Subcutaneous adipose tissue (tissue), 4 donors: Measurements from ENCODE around the gene ADPRHL1. TPM values are rescaled to one million over a fixed set of nuclear protein-coding genes. Genes with fewer than 3 reads are reported as not detected.

Source experiments
- total RNA-seq, 4 donors: library from RNA; depleted of rRNA; stranded (reverse); fragments of >200 nt; gene quantifications; one replicate each; pipeline ENCODE4 v1.1.0, GENCODE V29; 2016
- TF ChIP-seq, protein P1 (sequence below): fragments of 450-650 bp; IDR thresholded peaks from one replicate; pipeline ENCODE4 v1.5.1; 2016; ENCODE audit warnings: low read depth, mild to moderate bottlenecking, control low read depth, antibody characterized with exemption, moderate library complexity

ADPRHL1 gene
- total RNA-seq, 4 donors from 2014 or later: 2.2 to 5.3 (median 2.9) TPM

DNA sequence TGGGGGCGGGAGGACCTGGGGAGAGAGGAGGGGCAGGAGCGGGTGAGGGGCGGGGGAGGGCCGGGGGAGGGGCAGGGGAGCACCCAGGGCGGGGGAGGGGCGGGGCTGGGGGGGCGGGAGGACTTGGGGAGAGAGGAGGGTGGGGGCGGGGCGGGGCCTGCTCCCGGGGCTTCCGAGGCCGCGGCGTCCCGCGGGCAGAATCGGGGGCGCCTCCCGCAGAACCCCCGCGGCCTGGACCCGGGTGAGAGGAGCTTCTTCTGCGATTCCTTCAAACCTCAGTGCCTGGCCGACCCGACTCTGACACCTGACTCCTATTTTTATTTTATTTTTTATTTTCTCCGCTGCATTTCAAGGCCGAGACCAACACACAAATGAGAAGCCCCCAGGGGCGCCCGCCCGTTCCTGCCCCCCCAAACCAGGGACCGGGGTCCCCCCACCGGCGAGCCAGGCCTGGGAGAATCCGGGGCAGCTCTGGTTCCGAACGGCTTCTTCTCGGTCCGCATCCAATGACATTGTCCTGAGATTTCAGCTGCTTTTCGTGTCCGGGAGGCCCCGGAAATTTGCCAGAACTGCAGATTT, 88.9 kb downstream of the ADPRHL1 start:
- TF ChIP-seq, protein P1, sequence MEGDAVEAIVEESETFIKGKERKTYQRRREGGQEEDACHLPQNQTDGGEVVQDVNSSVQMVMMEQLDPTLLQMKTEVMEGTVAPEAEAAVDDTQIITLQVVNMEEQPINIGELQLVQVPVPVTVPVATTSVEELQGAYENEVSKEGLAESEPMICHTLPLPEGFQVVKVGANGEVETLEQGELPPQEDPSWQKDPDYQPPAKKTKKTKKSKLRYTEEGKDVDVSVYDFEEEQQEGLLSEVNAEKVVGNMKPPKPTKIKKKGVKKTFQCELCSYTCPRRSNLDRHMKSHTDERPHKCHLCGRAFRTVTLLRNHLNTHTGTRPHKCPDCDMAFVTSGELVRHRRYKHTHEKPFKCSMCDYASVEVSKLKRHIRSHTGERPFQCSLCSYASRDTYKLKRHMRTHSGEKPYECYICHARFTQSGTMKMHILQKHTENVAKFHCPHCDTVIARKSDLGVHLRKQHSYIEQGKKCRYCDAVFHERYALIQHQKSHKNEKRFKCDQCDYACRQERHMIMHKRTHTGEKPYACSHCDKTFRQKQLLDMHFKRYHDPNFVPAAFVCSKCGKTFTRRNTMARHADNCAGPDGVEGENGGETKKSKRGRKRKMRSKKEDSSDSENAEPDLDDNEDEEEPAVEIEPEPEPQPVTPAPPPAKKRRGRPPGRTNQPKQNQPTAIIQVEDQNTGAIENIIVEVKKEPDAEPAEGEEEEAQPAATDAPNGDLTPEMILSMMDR: no peak

DNA sequence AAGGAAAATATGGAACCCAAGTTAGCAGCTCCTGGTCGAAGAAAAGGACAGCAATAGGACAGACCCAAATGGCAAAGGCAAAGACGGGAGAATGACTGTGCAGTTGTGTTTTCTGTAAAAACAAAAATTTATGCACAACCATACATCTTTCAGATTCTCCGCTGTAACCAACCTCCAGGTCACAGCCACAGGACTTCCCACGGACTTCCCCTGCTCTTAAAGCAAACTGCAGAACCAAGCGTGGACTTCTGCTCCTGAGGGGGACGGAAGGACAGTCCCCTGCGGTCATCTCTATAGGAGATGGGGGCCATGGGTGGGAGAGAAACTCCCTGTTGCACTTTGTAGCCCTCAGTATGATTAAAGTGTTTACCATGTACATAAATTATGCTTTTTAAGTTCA, 91.9 kb downstream of the ADPRHL1 start:
- TF ChIP-seq, protein P1: no peak

DNA sequence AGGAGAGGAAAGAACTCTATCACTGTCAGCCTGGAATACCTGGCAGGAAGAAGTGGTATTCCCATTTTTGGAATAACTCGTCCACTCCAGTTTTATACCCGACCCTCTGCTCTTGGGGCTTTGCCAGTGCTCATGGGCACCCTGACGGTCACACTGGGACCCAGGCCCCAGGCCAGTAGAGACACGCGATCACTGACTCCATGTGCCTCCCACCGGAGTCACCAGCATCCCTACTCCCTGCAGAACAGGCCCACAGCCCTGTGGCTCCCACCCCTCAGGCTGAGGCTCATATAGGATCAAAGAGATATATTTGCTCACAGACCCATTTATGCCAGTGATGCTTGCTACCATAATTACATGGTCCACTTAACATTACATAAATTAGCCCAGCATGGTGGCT, 92.8 kb downstream of the ADPRHL1 start:
- TF ChIP-seq, protein P1: no peak

DNA sequence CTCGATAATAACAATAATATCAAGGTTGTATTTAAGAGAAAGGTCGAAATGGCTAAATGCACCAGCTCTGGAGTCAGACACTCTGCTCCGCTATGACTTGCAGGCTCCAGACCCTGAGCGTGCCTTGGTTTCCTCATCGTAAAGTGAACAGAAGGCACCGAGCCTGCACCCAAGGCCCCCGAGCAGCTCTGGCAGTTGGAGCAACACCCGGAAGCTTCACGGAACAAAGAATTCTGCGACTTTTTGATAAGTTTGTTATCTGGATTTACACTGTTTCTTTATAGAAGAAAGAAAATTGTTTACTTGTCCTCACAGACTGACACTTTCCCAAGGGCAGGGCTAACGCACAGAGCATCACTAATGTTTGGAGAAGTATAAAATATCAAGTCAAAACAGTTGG, 93.7 kb downstream of the ADPRHL1 start:
- TF ChIP-seq, protein P1: no peak

DNA sequence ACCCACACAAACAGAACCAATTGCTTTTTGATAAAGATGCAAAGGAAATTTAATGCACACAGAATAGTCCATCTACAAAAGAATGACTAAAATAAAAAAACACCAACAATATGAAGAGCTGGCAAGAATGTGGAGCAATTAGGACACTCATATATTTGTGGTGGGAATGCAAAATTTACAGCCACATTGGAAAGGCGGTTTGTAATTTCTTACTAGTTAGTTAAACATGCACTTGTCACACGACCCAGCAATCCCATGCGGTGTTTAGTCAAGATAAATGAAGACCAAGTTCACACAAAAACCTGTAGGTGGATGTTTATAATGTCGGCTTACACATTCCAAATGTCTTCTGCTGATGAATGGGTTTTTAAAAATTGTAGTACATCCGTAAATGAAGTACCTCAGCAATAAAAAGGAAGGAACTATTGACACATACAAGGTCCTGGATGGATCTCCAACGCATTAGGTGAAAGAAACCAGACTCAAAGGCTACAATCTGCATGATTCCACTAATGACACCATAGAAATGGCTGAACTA, 94.6 kb downstream of the ADPRHL1 start:
- TF ChIP-seq, protein P1: no peak

DNA sequence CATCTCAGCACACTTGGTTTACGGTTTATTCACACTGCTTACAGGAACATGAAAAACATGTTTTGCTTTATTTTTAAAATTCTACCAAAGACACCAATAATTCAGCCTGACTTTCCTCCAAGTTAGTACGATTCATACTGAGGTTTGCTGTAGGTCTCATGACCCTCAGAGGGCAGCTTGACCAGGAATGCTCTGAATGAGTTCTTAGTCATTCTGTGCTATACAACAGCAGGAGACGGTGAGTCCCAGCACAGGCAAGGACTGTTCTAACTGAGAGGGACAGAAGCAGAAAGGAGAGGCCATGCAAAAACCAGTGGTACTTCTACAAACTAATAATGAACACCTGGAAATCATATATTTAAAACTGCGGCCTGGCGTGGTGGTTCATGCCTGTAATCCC, 95.8 kb downstream of the ADPRHL1 start:
- TF ChIP-seq, protein P1: no peak

DNA sequence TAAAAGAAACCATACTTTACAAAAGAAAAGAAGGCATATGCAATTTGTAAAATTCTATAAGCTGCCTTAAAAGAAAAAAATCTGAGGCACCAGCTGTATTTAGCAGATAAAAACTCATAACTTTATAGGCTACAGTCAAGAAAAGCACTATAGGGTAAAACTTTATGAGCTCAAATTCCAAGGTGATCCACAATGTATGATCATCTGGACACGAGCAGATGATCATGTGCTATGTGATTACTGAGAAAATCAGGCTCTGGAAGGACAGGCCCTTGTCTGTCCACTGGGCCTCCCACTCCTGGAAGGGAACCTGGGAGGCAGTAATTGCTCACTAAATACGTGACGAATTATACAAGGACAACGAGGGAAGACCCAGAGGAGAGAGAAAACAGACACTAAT, 96.7 kb downstream of the ADPRHL1 start:
- TF ChIP-seq, protein P1: no peak
